HUES64 (cell line): ENCODE results near the gene RNF40.

Source experiments
- H3K27ac ChIP-seq: 2 replicates; pipeline ENCODE4 v1.7.0; 2013; ENCODE audit warnings: low read depth, low read length, inconsistent platforms
- H3K27me3 ChIP-seq: 2 replicates; pipeline ENCODE4 v1.6.1; 2013; ENCODE audit warnings: mild to moderate bottlenecking, low read length; ENCODE audit not compliant: insufficient read depth
- H3K36me3 ChIP-seq: 2 replicates; pipeline ENCODE4 v1.6.1; 2013; ENCODE audit warnings: mild to moderate bottlenecking, low read length; ENCODE audit not compliant: insufficient read depth
- H3K4me1 ChIP-seq: 2 replicates; pipeline ENCODE4 v1.6.1; 2013; ENCODE audit warnings: mild to moderate bottlenecking, low read length, moderate library complexity; ENCODE audit not compliant: insufficient read depth
- H3K4me3 ChIP-seq: 2 replicates; pipeline ENCODE4 v1.5.1; 2013; ENCODE audit warnings: mild to moderate bottlenecking, low read length, moderate library complexity
- H3K9ac ChIP-seq: 2 replicates; pipeline ENCODE4 v1.6.1; 2013; ENCODE audit warnings: mild to moderate bottlenecking, low read depth, low read length
- H3K9me3 ChIP-seq: 2 replicates; pipeline ENCODE4 v1.6.1; 2013; ENCODE audit warnings: low read depth, low read length; ENCODE audit not compliant: insufficient read depth
- WGBS: fragments of 150-250, 120-280 bp; methylation state at CpG from one replicate; pipeline ENCODE4 v1.1.7; 2013; ENCODE audit warnings: missing lambda C conversion rate; 5-methylcytosine and 5-hydroxymethylcytosine counted together

The RNF40 gene

DNA sequence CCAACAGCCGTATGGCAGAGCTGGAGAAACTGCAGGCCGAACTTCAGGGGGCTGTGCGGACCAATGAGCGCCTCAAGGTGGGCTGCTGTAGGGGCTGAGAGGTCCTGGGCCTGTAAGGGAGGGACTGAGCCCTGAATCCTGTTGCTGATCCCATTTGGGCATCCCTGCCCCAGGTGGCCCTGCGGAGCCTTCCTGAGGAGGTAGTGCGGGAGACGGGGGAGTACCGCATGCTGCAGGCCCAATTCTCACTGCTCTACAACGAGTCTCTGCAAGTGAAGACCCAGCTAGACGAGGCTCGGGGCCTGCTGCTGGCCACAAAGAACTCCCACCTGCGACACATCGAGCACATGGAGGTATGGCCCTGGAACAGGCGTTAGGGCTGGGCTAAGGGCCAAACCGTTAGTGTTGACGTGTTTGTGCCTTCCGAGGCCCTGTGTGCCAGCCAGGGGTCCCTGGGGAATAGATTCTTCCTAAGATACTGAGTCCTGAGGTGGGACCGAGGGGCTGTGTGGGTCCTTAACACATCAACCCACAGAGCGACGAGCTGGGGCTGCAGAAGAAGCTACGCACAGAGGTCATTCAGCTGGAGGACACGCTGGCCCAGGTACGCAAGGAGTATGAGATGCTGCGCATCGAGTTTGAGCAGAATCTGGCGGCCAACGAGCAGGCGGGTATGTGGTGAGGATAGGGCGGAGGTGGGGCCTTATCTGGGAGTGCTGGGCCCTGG lies 4.2 kb downstream of the RNF40 start:
- H3K9me3 ChIP-seq: no peaks in the 10 kb centered on the region

DNA sequence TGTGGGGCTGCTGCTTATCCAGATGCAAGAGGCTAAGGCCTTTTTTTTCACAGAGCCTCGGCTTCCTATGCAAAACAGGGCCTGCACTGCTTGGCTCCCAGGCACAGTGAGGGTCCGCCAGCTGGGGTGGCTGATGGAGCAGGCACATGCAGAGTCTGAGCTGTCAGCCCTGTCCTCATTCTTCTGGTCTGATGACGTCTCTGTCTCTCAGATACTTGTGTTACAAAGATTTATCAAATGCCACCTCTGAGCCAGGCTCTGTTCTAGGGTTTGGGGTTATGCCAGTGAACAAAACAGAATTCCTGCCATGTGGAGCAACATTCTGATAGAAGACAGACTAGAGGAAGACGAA lies 4.8 kb downstream of the RNF40 start:
- Histone ChIP-seq H3K27me3 (no peaks in the 10 kb centered on the region), H3K9ac (no peak overlapping the region), H3K36me3 (peaks cover 88% of the 10 kb centered on the region), H3K27ac (no peak overlapping the region), H3K9me3 (no peaks in the 10 kb centered on the region), H3K4me1 (peaks cover 5% of the 10 kb centered on the region; the same call in 1 of the 2 replicates), H3K4me3 (no peak overlapping the region)
- 94% methylated on average over 4 of the region's 4 CpGs for WGBS

More for the DNA sequence above, 4.2 kb downstream of the RNF40 start:
- no peak overlapping the region for H3K27ac ChIP-seq
- no peak overlapping the region for H3K9ac ChIP-seq
- H3K27me3 ChIP-seq: no peaks in the 10 kb centered on the region
- 96% methylated on average over 29 of the region's 29 CpGs for WGBS
- no peak overlapping the region for H3K4me3 ChIP-seq
- peaks cover 5% of the 10 kb centered on the region; the same call in 1 of the 2 replicates for H3K4me1 ChIP-seq
- H3K36me3 ChIP-seq: peaks cover 82% of the 10 kb centered on the region

DNA sequence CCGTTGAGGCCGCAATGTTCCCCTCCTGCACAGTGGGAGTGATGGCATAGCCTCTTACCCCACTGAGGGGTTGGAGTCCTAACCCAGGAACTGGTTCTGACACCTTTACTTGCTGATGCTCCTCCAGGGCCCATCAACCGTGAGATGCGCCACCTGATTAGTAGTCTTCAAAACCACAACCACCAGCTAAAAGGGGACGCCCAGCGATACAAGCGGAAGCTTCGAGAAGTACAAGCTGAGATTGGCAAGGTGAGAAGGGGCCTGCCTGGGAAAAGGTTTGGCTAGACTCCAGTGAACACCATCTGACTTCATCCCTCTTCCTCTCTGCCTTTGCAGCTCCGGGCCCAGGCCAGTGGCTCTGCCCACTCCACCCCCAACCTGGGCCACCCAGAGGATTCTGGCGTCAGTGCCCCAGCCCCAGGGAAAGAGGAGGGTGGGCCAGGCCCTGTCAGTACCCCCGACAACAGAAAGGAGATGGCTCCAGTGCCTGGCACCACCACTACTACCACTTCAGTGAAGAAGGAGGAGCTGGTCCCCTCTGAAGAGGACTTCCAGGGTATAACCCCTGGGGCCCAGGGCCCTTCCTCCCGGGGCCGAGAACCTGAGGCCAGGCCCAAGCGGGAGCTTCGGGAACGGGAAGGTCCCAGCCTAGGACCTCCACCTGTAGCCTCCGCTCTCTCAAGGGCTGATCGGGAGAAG lies 5.8 kb downstream of the RNF40 start:
- H3K27ac ChIP-seq: no peak overlapping the region
- WGBS: 96% methylated on average over 18 of the region's 18 CpGs

DNA sequence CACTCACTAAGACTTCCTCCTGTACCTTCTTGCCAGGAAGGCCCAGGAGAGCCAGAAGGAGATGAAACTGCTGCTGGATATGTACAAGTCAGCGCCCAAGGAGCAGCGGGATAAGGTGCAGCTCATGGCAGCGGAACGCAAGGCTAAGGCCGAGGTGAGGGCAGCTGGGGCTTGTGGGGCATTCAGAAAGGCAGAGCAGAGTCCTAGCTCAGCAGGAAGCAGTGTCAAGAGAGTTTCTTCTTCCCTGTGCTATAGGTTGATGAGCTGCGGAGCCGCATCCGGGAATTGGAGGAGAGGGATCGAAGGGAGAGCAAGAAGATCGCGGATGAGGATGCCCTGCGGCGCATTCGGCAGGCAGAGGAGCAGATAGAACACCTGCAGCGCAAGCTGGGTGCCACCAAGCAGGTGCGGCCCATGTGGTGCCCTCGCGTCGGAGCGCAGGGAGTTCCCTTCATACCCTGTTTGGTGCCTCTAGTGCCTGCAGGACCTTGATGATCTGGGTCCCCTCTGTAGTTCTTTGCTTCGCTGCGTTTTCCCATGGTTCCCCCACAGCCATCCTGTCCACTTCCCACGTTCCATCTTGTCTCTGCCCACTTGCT lies 6.6 kb downstream of the RNF40 start:
- no peaks in the 10 kb centered on the region for H3K4me1 ChIP-seq
- no peak overlapping the region for H3K4me3 ChIP-seq
- no peak overlapping the region for H3K9ac ChIP-seq
- peaks cover 98% of the 10 kb centered on the region for H3K36me3 ChIP-seq
- H3K27me3 ChIP-seq: no peaks in the 10 kb centered on the region
- H3K27ac ChIP-seq: no peak overlapping the region
- 97% methylated on average over 23 of the region's 23 CpGs for WGBS
- no peaks in the 10 kb centered on the region for H3K9me3 ChIP-seq

More for the DNA sequence above, 5.8 kb downstream of the RNF40 start:
- H3K9me3 ChIP-seq: no peaks in the 10 kb centered on the region
- no peak overlapping the region for H3K9ac ChIP-seq
- peaks cover 3% of the 10 kb centered on the region; the same call in 1 of the 2 replicates for H3K4me1 ChIP-seq
- H3K27me3 ChIP-seq: no peaks in the 10 kb centered on the region
- H3K4me3 ChIP-seq: no peak overlapping the region
- H3K36me3 ChIP-seq: peaks cover 98% of the 10 kb centered on the region

DNA sequence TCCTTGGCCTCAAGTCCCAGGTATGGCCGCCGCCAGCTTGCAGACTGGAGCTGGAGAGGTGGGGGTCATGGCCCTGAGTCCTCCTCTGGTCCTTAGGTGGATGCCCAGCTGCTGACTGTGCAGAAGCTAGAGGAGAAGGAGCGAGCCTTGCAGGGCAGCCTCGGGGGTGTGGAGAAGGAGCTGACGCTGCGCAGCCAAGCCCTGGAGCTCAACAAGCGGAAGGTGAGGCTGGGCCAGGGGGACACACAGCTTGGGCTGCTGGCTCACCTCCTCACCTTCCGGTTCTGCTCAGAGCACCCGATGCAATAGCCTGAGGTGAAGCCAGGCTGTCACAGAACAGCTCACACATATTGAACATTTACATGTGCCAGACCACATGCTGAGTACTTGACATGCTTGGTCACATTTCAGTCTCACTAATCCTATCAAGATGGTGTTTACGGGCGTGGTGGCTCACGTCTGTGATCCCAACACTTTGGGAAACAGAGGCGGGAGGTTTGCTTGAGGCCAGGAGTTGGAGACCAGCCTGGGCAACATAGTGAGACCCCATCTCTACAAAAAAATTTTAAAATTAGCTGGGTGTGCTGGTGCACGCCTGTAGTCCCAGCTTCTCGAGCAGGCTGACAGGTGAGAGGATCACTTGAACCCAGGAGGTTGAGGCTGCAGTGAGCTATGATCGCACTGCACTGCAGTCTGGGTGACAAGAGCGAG lies 7.4 kb downstream of the RNF40 start:
- Histone ChIP-seq H3K27me3 (no peaks in the 10 kb centered on the region), H3K9me3 (no peaks in the 10 kb centered on the region), H3K36me3 (peaks cover 98% of the 10 kb centered on the region), H3K4me3 (no peak overlapping the region), H3K9ac (no peak overlapping the region), H3K27ac (no peak overlapping the region), H3K4me1 (no peaks in the 10 kb centered on the region)
- WGBS: 95% methylated on average over 16 of the region's 17 CpGs

DNA sequence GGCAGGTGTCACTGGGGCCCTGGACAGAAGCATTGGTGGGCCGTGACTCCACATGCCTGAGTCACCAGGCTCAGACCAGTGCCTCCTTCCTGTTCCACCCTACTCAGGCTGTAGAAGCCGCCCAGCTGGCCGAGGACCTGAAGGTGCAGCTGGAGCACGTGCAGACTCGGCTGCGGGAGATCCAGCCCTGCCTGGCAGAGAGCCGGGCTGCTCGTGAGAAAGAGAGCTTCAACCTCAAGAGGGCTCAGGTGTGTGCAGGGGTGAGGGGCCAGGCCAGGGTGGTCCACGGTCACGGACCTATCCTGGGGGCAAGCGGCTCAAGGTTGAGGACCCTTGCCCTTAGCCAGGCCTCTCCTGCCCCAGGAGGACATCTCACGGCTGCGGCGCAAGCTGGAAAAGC lies 9.6 kb downstream of the RNF40 start:
- no peak overlapping the region for H3K27ac ChIP-seq
- no peaks in the 10 kb centered on the region for H3K27me3 ChIP-seq
- H3K4me3 ChIP-seq: no peak overlapping the region
- no peak overlapping the region for H3K9ac ChIP-seq
- H3K4me1 ChIP-seq: no peaks in the 10 kb centered on the region
- peaks cover 76% of the 10 kb centered on the region for H3K36me3 ChIP-seq
- 94% methylated on average over 14 of the region's 14 CpGs for WGBS
- no peaks in the 10 kb centered on the region for H3K9me3 ChIP-seq

DNA sequence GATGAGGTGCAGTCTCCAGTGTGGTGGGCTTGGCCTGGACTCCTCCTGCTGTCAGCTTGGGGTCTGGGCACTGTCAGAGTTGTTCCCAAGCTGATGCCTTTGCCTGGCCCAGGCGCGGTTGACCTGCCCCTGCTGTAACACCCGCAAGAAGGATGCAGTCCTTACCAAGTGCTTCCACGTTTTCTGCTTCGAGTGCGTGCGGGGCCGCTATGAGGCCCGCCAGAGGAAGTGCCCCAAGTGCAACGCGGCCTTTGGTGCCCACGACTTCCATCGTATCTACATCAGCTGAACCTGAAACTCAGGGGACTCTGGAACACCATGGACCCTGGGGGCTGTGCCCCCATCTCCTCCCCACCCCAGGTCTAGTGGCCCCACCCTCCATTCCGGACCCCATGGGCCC lies 11.7 kb downstream of the RNF40 start:
- 93% methylated on average over 14 of the region's 14 CpGs for WGBS

DNA sequence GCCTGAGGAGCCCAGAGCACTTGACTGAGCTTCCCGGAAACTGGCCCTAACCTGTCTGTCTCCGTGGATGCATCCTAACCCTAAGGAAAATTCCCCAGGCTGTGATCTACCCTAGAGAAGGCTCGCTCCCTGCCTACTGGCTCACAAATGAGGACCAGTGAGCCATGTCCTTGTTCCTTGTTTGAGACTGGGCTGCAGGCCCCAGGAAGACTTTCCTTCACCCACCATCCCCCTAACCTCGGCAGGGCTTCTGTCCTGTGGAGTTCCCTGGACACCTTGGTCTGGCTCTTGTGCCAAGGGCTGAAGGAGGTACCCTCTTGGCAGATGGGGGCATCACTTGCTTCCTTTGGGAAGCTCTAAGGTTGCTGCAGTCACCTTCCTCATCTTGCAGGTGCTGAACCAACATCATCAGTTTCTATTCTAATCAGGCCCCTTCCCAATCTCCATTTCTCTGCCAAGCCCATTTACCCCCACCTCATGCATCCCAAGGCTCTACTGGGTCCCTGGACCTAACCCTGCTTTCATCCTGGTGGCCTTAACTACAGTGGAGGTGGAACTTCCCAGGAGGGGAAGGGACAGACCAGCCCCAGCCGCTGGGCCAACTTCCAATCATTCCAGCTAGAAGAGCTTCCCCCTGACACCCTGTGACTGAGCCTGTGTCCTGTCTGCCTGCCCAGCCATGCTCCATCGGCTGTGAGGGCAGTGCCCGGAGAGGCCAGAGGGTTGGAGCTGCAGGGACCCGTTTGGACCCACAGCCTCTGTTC lies 12.4 kb downstream of the RNF40 start:
- H3K36me3 ChIP-seq: peaks cover 52% of the 10 kb centered on the region
- no peak overlapping the region for H3K9ac ChIP-seq
- H3K4me1 ChIP-seq: peaks cover 4% of the 10 kb centered on the region
- 76% methylated on average over 8 of the region's 8 CpGs for WGBS
- no peaks in the 10 kb centered on the region for H3K9me3 ChIP-seq
- peak overlapping the region; percentile 66 for H3K4me3 ChIP-seq
- no peak overlapping the region for H3K27ac ChIP-seq
- H3K27me3 ChIP-seq: no peaks in the 10 kb centered on the region

More for the DNA sequence above, 11.7 kb downstream of the RNF40 start:
- no peaks in the 10 kb centered on the region for H3K27me3 ChIP-seq
- H3K27ac ChIP-seq: no peak overlapping the region
- H3K9ac ChIP-seq: no peak overlapping the region
- peaks cover 4% of the 10 kb centered on the region for H3K4me1 ChIP-seq
- H3K9me3 ChIP-seq: no peaks in the 10 kb centered on the region
- no peak overlapping the region for H3K4me3 ChIP-seq
- peaks cover 55% of the 10 kb centered on the region for H3K36me3 ChIP-seq

DNA sequence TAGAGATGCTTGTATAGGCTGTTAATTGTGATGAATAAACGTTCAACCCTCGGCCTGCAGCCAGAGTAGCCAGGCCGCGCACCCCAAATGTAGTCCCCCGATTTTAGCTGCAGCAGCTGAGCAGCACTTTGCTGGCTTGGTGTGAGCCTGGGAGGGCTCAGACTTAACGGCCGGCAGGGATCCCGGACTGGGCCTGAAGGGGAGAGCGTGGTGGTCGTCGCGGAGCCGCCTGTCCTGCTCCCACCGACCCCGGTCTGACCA lies 12.9 kb downstream of the RNF40 start:
- 22% methylated on average over 15 of the region's 15 CpGs for WGBS
- Histone ChIP-seq H3K9me3 (no peaks in the 10 kb centered on the region), H3K27me3 (no peaks in the 10 kb centered on the region), H3K4me3 (peak overlapping the region; percentile 66), H3K9ac (0 out of 2 replicates have a peak overlapping the region, but pooled peaks have one; percentile 87), H3K4me1 (peaks cover 4% of the 10 kb centered on the region), H3K36me3 (peaks cover 50% of the 10 kb centered on the region), H3K27ac (no peak overlapping the region)

DNA sequence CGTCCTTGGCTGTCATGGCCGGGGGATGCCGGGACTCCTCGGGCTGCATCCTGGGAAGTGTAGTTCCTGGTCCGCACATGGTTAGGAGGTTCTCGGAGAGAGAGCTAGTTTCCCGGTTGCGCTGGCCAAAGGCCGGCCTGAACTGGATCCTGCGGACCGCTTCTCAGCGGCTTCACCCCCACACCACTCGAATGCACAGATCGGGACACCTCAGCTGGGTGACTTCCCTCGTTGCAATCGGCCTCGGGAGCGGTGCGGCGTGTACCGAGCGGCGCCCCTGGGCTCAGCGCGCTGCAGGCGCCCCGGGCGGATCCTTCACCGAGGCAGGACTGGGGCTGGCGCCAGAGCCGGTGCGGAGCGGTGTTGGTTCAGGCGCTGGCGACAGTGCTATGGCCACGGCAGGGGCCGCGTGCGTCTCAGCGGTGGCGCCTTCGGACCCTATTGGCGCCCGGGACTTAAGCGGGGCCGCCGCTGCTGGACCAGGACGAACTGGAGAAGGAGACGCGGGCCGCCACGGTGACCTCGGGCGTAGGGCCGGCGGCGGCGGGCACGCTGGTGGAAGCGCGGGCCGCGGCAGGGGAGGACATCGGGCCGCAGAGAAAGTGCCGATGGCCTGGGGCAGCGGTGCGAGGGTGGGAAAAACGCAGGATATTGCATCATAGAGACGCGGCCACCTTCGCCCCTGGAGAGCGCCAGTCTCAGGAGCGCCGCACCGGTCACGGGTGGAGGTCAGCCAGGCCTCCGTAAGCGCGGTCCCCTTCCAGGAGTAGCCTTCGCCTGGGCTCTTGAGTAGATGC lies 13.5 kb downstream of the RNF40 start:
- no peaks in the 10 kb centered on the region for H3K9me3 ChIP-seq
- H3K4me1 ChIP-seq: peaks cover 4% of the 10 kb centered on the region
- under 1% methylated on average over 81 of the region's 81 CpGs for WGBS
- H3K27me3 ChIP-seq: no peaks in the 10 kb centered on the region
- H3K4me3 ChIP-seq: peak overlapping the region; percentile 66
- H3K27ac ChIP-seq: peak overlapping the region; percentile 94
- peaks cover 46% of the 10 kb centered on the region for H3K36me3 ChIP-seq
- peak overlapping the region; percentile 87 for H3K9ac ChIP-seq
